GM18951 (cell line): Measurements from ENCODE around the gene COL6A3.
"Not testable (repeated sequence)": the region's sequence is repeated elsewhere in the genome, so short reads cannot be mapped to it uniquely, and the experiment has no call there.

Experiments used
- POLR2A ChIP-seq: IDR thresholded peaks from 4 replicates; pipeline ENCODE4 v1.6.1; 2011; ENCODE audit warnings: mild to moderate bottlenecking; ENCODE audit not compliant: insufficient read length, insufficient read depth; ENCODE audit errors: extremely low read depth
- in situ Hi-C: fragments of 300-500 bp; cut with MboI; formaldehyde crosslinking; loops from one replicate; pipeline ENCODE4 v1.12.0; 2022; ENCODE audit warnings: low sequenced_read_pairs, mixed read lengths, inconsistent platforms; ENCODE audit not compliant: unreplicated experiment

COL6A3 gene

GRCh38 chr2:237374284-237375060, 39.5 kb downstream of the COL6A3 start:
- no peak for TF ChIP-seq POLR2A
- in situ Hi-C loops: no loop called here

GRCh38 chr2:237371856-237372255, 42.1 kb downstream of the COL6A3 start:
- TF ChIP-seq POLR2A: no peak
- in situ Hi-C loops: no loop called here

GRCh38 chr2:237365671-237366070, 48.3 kb downstream of the COL6A3 start:
- TF ChIP-seq POLR2A: no peak
- in situ Hi-C loops: no loop called here

- TF ChIP-seq POLR2A: no peak
- in situ Hi-C loops: no loop called here
Measured at GRCh38 chr2:237364655-237365054, 49.3 kb downstream of the COL6A3 start.

GRCh38 chr2:237361194-237362004, 52.6 kb downstream of the COL6A3 start:
- in situ Hi-C loops: no loop called here
- no peak for TF ChIP-seq POLR2A

GRCh38 chr2:237359894-237360780, 53.8 kb downstream of the COL6A3 start:
- in situ Hi-C loops: no loop called here
- TF ChIP-seq POLR2A: no peak

GRCh38 chr2:237359518-237359840, 54.5 kb downstream of the COL6A3 start:
- in situ Hi-C loops: no loop called here
- TF ChIP-seq POLR2A: no peak

- in situ Hi-C loops: no loop called here
Measured at GRCh38 chr2:237358721-237359517, 55.0 kb downstream of the COL6A3 start.

GRCh38 chr2:237355701-237356100, 58.3 kb downstream of the COL6A3 start:
- no peak for TF ChIP-seq POLR2A
- in situ Hi-C loops: no loop called here

More at GRCh38 chr2:237358721-237359517, 55.0 kb downstream of the COL6A3 start:
- no peak for TF ChIP-seq POLR2A

- in situ Hi-C loops: no loop called here
- TF ChIP-seq POLR2A: no peak
Measured at GRCh38 chr2:237354892-237355291, 59.1 kb downstream of the COL6A3 start.

GRCh38 chr2:237354172-237354571, 59.8 kb downstream of the COL6A3 start:
- in situ Hi-C loops: not testable (repeated sequence)

- no peak for TF ChIP-seq POLR2A
- in situ Hi-C loops: no loop called here
Measured at GRCh38 chr2:237353215-237353614, 60.7 kb downstream of the COL6A3 start.
